ENCODE measurements around the gene AKIP1.

DNA sequence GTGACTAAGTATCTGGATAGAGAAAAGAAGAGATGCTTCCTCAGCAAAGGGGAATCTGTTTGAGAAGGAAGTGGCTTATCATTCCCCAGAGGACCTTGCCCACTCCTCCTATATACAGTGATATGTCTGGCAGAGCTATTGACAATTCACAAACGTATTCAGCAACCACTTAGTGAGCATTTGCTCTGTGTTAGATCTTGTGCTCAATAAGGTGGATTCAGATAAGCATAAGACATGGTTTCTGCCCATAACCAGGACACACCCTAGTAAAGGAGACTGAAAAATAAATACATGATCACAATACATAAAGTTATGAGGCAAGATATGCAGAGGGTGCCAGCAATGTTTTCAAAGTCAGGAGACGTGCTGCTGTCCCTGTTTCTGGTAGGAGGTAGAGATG, 51.9 kb downstream of the AKIP1 start:
- TF ChIP-seq CTCF (IDR thresholded peaks at IDR 0.05; ENCODE audit: low read depth, low read length) (no peak), POLR2A (IDR thresholded peaks at IDR 0.05; ENCODE audit: extremely low read depth, insufficient read length) (no peak), MYC (IDR thresholded peaks at IDR 0.05; ENCODE audit: low read depth, low read length) (no peak)
- TF ChIP-seq, protein P1, sequence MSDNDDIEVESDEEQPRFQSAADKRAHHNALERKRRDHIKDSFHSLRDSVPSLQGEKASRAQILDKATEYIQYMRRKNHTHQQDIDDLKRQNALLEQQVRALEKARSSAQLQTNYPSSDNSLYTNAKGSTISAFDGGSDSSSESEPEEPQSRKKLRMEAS (IDR thresholded peaks at IDR 0.05; ENCODE audit: low read depth, low read length): no peak

Measured in NB4 (cell line).